Daoy (cell line): Measurements from ENCODE around the gene AFAP1. TPM values are rescaled to one million over a fixed set of nuclear protein-coding genes. Genes with fewer than 3 reads are reported as not detected.

Experiments
- DNase-seq: peaks from one replicate; pipeline ENCODE4 v3.0.0-alpha.2; 2015; ENCODE audit warnings: low read depth
- total RNA-seq: library from RNA; depleted of rRNA; stranded (reverse); fragments of >200 nt; shearing (Covaris generic); gene quantifications from 2 replicates; pipeline ENCODE4 v1.2.3, GENCODE V29; 2014

The AFAP1 gene
- total RNA-seq, 1 experiment from 2014 or later, result 42.0 TPM

DNA sequence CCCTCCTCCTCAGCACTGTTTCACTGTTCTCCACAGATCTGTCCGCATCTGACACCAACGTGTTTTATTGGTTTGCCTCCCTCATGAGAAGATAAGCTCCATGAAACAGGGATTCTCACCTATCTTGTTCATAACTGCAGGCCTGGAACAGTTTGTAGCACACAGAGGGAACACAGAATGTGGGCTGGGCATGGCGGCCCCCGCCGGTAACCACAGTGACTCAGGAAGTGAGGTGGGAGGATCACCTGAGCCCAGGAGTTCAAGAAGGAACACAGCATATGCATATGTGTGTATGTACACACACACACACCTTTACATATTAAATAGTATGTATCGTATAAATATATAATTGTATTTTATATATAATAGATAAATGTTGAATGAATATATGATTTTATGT is 168.6 kb downstream of the AFAP1 start:
- DNase-seq, result no peak

DNA sequence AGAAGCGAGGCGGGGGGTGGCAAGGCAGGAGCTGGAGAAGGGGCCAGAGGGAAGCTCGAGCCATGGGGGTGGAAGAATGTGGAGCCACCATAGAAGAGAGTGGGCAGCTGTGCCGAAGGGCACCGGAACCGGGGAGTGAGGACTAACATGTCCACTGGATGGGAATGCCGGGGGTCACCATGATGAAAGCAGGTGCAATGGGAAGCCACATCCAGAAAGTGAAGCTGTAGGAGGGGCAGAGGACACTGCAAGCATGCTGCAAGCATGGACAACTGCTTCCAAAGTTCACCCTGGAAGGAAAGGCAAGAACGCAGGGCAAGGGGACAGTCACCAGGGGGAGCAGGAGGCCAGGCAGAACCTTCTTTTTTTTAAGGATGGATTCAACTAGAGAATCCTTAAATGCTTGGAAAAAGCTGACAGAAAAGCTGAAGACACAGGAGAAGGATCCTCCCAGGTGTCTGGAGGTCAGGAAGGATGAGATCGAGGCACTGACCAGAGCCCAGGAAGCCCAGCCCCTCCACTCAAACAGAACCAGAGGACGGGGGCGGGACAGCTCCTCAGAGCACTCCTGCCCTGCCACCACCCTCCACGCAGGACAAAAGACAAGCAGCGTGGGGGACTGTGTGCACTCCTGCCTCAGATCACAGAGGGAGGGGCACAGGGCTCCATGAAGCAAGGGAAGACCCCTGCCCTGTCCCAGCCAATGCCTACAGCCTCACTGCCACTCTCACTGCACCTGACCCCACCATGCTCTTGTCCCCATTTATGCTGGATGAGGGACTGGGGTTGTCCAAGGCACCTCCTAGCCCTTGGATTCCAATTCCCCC is 169.2 kb downstream of the AFAP1 start:
- no peak for DNase-seq

DNA sequence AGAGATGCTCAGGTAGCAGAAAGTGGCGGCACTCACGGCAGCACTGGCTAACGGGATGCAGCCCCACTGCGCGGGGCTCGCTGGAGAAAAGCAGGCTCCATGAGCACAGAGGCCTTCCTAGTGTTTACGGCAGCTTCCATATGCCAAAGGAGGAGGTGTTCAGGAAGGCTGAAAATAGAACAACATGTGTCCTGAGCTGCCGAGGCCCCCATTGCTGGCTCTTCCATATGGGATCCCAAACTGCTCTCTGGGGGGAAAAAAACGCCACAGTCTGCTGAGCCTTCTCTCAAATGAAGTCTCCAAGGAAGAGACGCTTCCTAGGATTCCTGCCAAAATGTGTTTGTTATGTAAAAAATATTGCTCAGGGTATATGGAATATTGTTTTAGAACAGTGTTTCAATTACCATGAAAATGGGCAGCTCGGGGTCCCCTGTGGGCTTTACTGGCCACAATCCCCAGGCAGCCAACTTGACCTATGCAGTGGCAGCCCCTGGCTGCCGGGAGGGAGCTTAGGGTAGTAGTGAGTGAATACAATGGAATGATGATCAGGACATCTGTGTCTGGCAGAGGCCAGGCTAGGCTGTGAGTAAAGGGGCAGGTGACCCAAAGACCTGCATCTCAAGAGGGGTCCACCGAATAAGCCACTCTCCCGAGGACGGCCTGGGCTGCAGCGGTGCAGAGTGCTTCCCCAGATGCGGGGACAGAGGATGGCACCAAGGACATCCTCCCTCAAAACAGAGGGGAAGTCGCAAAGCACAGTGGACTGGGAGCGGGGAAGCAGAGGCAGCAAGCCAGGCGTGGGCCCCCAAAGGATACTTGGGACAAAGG is 170.1 kb downstream of the AFAP1 start:
- DNase-seq, result no peak

DNA sequence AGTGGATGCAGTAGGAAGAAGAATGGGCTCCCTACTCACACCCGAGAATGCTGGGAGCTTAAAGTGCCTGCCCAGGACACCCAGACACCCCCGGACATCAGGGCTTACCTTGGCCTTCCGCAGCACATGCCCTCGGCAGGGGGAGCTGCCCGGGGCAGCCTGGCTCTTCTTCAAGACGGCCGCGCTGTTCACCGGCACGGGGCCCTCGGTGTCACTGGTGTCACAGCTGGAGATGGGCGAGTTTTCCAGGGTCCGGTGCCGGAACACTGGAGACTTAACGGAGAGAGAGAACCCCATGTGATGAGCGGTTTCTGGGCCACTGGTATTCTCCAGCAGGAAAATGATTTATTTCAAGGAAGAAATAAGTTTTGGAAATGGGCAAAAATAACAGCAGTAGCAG is 170.9 kb downstream of the AFAP1 start:
- DNase-seq, result no peak

DNA sequence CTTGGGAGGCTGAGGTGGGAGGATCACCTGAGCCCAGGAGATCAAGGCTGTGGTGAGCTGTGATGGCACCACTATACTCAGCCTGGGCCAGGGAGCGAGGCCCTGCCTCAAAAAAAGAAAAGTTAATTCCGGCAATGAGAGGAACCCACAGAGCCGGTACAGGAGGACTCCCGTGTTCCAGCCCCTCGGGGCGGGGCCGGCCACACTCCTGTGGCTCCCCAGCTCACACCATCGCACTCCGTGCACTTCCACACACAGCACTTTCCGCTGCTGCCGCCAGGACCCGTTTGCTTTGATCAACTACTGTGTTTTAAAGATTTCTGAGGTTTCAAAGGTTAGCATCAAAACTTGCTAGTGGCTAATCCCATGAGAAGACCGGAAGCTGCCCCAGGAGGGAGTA is 171.7 kb downstream of the AFAP1 start:
- DNase-seq, result no peak

DNA sequence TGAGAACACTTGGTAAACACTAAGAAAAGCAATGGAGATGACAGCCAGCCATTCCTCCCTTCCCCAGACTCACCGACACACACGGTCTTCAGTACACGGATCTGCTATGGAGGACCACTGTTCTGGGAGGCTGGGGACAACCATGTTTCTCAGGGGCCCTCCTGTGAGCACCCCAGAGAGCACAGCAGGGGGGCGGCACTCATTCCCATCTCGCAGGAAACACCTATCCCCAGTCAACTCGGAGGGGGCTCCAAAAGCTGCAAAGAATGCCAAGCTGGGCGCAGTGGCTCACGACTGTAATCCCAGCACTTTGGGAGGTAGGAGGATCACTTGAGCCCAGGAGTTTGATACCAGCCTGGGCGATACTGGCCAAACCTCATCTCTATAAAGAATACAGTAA is 172.1 kb downstream of the AFAP1 start:
- DNase-seq, result no peak

DNA sequence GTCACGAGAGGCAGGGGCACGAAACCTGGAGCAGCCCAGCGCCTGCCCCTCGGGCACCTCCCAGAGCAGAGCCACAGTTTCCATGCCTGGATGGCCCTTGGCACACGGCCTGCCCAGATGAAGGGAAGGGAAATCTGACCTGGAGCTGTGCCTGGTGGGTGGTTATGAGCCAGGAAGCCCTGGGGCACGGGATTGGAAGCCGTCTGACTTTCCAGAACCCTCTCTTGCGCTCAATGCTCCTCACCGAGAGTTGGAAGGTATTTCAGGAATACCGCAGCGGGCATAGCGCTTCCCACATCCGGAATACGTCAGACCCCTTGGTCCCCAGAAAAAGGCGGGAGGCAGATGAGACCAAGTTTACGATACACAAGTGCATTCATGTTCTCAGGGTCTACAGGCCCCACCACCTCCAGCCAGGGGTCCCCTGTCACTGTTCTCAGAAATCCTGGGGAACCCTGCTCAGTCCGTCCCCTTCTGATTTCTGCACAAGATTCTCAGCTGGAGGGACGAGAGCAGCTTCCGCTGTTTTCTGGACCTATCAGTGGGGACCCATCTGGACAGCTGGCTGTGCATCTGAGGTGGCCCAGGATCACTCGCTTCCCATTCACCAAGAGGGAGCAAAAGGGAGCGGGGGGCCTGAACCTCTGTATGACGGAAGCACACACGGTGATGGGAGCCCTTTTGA is 172.9 kb downstream of the AFAP1 start:
- no peak for DNase-seq

DNA sequence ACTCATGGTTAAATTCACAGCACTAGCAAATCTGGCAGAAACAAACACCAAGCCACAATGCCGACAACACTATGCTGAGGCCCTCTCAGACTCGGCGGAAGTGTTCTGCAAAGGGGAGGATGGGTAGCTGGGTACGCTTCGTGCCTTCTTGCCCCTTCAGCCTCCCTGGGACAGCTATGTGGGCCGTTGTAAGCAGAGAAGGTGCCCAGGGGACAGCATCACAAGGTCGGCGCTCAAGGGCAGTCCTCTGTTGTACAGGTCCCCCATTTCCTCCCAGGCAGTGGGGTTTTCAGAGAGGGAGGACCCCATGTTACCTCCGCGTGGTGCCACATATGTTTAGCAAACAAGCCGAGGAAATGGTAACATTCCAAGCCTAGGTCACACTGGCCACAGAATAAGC is 173.6 kb downstream of the AFAP1 start:
- no peak for DNase-seq

DNA sequence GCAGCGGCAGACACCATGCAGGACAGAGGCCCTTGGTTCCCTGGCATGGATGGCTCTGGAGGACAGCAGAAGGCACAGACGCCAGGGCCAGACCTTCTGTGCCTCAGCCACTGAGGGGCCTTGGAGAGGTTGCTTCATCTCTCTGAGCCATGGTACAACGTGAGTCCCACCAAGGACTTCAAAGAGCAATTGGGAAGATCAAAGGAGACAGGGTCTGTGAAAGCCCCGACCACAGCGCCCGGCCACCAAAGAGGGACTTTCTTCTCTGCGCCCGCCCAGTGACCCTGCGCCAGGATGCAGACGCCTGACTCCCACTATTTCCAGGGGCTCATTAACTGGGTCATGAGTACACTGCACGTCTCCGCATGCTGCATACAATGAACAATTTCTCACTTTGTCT is 174.0 kb downstream of the AFAP1 start:
- no peak for DNase-seq

DNA sequence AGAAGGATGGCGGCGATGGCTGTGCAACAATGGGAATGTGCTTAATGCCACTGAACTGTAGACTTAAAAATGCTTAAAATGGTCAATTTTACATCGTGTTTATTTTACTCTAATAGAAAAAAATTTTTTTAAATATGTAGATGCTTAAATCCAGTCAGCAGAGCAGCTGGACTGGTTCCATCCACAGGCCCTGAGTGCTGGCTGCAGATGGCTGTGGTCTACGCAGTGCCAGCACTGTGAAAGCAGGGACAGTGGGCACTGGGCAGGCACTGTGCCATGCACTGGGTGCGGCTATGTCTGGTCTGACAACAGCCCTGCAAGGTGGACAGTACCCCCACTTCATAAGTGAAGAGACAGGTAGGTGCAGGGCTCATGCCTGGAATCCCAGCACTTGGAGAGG is 175.2 kb downstream of the AFAP1 start:
- no peak for DNase-seq

DNA sequence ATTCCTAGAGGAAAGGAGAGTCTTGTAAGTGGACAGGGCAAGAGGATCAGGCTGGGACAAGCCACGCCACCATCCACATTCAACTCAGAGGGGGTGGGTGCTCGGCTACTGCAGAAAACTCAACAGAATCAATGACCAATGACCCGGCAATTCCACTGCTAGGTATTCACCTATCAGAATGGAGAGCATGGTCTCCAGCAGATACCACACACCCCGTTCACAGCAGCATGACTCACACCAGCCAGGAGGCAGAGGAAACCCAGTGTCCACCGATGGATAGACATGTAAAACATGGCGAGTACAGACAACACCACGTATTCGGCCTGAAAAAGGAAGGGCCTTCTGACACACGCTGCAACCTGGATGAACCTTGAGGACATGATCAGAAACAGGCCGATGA is 175.9 kb downstream of the AFAP1 start:
- DNase-seq, result peak; percentile 49

DNA sequence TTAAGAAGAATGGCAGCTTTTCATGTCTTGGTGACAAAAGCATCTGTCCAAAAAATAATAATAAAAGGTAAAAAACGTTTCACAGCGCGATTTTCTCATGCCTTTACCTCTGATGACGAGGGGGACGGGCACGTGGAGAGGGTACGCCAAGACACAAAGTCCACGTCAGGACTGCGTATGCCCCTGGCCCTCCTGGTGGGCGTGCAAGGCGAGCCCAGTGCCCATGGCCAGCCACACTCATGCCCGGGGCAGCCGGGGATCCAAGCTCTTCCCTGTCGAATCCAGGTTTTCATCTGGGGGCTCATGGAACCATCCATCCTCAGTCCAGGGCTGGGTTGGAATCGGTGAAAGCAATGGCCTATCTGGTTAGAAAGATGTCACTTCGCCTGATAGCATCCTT is 176.6 kb downstream of the AFAP1 start:
- no peak for DNase-seq

DNA sequence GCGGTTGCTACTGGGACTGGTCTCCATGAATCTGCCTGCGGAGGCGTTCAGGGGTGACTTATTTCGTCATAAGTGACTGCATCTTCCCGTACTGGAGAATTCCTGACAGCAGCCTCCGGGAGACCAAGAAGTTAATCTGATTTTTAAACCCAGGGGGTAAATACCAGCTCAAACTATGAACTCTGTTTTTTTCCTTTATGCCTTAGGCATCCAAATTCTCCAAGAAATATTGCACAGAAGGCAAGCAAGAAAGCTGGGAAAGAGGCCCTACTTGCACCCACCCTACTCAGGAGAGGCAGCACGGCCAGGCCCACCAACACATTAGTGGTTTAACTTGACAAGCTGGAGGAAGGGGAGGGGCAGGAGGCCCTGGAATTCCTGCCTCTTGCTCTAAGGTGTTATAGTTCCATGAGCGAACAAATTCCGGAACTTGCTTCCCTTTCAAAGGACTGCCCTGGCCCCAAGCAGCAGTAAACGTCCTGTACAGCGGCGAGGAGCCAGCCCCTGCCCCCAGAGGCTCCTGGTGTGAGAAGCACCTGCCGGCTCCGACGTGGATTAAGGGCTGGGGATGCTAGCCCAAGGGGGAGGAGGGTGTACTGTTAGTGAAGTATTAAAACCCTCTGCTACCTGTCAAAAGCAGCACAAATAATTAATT is 177.2 kb downstream of the AFAP1 start:
- DNase-seq, result no peak

DNA sequence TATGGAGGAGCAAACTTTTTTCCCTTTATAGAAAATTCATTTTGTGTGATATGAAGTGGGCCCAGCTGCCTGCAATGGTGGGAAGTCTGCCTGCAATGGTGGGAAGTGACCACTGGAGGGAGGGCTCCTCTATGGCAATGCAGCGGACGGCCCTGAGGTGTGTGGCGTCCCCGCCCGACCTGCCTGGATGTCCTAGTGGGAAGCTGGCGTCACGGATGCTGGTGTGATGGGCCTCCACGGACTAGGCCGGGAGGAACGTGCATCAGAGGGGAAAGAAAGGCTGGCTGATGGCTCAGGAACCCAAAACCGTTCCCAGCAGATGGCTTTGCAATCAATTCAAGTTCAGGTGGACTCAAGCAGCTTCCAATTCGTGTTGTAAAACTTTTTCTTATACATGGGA is 177.9 kb downstream of the AFAP1 start:
- DNase-seq, result peak; percentile 51

DNA sequence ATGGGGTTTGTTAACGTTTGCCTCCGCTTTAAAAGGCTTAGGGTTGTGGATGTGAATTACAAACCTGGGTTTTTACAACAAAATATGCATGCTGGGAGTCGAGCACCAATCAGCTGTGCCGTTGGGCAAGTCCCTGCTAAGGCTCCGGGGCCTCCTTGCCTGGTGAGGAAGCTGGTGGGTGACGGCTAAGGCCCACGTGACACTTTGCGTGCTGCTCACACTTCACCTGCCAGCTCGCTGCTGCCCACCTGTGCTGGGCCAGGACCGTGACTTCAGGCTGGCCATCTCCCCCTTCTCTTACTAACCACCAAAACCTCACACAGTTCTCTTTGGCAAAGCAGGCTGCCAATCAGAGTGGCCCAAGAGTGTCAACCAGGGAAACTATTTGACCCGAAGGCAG is 178.3 kb downstream of the AFAP1 start:
- DNase-seq, result no peak

DNA sequence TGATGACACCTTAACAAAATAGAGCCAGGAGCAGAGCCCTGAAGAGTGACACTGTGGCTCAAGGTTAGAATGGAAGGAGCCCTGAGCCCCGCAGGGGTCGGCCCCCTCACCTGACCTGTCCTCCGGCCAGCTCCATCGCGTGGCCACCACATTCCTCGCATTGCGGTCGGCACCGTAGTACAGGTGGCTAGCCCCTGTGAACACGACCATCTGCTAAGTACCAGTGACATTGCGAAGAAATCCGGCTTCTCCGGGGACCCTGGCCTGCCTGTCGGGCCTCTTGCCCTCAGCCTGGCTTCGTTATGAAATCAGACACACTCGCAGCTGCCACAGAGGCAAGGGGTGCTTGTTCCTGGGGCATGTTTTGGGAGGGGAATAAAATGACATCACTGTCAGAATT is 179.0 kb downstream of the AFAP1 start:
- DNase-seq, result no peak

DNA sequence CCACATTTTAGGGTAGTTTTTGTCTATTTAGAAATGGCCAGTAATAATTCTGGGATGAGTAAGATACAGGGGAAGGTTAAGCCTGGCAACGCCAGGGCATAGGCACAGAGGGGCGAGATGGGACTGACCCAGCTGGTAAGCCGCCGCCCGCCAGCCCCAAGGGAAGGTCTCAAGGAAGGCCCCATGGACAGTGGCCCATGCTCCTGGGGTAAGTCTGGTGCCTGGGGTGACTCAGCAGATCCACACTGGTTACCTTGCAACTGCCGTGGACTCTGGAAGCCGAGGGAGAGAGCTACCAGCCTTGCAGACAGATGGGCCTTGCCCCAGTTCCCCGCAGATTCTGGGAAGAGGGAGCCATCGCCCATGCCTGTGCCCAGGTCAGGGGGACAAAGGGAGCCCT is 179.4 kb downstream of the AFAP1 start:
- no peak for DNase-seq

DNA sequence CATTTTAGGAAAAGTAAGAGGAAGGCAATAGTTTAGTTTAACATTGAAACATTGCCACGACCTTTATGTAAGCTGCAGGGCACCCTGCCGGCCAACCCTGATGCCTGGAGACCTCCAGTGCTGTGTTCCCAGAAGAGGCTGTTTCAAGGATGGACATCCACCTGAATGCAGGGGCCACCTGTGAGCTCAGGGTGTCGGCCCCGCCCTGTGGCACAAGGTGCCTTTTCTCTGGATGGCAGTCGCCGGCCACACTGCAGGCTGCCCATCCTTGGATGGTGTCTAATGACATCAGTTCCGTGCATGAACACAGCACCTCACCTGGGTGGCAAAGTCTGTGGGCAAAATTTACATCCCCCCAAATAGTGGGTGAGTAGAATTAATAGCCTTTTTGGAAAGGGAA is 180.0 kb downstream of the AFAP1 start:
- no peak for DNase-seq

DNA sequence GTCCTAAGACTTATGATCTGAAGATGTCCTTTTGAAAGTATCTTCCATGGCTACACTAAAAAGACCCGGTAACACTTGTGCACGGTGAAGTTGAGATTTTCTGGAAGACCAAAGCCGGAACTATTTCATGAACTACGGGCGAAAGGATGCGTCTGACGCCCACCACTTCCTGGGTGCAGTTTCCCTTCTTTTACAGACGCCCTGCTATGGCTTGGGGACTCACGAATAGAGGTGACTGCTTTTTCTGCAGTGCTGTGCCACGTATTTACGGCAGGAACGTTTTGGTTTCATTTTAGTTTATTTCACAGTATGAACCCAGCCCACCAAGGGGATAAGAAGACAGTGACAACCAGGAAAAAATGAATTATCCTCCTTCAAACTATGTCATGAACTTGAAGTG is 180.4 kb downstream of the AFAP1 start:
- DNase-seq, result no peak

DNA sequence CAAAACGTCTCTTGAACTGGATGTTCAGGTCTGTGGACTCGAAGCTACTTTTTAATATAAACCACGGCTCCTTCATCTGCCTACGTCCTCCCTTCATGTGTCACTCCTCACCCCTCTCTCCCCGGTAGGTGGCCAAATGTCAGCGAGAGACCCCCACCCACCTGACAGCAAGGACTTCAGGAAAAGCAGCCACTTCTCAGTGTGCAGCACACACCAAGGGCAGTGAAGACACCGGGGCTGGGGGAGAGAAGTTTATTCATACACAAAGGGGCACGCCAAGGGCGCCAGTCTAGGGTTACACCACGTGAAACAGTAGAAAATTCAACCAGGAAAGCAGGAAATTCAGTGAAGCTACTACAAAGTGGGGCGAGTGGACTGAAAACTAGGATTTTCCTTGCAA is 181.2 kb downstream of the AFAP1 start:
- no peak for DNase-seq

DNA sequence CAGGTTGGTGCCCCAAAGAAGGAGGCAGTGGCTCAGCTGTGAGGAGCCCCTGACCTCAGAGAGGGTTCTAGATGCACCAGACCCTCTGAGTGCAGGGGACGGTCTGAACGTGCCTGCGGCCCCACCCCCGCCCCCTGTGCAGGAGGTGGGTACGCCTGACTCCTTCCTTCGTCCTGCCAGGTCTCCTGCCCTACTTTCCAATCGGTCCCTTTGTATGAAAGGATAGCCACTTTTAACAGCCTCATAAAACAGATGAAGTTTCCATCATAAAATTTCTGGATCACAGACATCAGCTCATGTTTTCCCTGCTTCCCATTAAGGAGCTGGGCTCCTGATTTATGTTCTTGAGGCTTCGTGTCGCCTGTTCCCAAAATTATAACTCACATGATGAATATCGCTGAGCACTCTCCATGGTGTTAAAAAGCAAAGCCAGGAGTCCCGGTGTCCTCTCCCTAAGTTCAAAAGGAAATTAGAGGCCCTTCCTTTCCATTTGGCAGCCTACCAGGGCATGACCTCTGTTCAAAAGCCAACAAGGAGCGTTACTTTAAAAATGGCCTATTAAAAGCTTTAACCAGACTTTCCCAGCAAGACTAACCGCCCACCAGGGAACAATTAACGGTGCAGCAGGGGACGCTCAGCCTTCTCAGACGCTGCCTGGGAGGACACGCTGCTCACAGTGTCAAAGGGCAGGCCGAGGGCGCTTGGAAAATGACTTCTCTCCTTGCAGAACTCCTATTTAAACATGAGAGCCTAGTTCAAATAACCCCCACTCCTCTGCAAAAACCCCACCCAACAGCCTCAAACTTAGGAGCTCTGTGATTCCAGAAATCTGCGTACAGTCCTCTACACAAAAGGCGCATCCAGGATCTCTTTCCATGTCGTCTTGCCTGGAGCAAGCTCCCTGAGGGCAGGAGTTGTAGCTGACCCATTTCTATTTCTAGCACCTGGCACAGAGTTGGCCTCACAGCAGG is 181.9 kb downstream of the AFAP1 start:
- DNase-seq, result no peak
